ACHN (cell line): ENCODE results near the gene RASAL3.
"Not testable (repeated sequence)": the region's sequence is repeated elsewhere in the genome, so short reads cannot be mapped to it uniquely, and the experiment has no call there.

Experiments
- DNase-seq: peaks from one replicate; pipeline ENCODE4 v3.0.0-alpha.2; 2015
- in situ Hi-C: cut with HindIII; loops from 2 replicates; pipeline ENCODE4 v1.10.0; 2017; ENCODE audit warnings: low sequenced_read_pairs, low pct_ligation_motif_present, low pct_unique_long_range_greater_than_20kb

RASAL3 gene

DNA sequence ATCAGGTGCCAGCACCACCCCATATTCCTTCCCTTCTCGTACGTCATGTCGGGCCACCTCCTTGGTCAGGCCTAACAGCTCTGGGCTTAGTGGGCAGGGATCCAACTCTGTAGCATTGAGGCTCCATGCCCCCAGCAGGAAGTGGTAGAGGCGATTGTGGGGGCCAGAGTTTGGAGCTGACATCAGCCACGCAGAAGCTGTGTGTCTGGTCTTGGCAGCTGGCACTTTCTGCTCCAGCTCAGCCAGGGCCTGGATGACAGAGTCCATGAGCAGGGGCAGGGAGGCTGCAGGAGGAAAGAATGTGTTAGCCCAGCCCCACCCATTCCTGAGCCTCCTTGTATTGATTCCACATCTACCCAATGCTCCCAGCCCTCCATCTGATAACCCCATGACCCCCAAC, 12.0 kb upstream of the RASAL3 start:
- no peak for DNase-seq
- in situ Hi-C loops, result no loop called here

DNA sequence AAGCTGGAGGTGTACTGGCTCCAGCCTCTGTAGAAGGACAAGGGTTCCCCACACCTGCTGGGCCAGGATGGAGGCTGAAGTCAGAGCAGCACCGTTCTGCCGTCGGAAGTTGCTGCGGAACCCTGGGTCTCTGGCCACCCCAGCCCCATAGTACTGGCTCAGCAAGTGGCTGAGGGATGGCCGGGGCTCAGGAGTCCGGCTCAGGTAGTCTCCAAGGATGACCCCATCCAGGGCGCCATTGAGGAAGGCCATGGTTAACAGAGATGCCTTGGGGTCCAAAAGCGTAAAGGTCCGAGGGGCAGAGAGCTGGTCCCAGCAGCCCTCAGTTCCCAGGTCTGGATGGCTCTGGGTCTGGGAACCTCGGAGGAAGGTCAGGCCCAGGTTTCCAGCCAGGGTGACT, 11.3 kb upstream of the RASAL3 start:
- in situ Hi-C loops, result no loop called here
- DNase-seq, result no peak

DNA sequence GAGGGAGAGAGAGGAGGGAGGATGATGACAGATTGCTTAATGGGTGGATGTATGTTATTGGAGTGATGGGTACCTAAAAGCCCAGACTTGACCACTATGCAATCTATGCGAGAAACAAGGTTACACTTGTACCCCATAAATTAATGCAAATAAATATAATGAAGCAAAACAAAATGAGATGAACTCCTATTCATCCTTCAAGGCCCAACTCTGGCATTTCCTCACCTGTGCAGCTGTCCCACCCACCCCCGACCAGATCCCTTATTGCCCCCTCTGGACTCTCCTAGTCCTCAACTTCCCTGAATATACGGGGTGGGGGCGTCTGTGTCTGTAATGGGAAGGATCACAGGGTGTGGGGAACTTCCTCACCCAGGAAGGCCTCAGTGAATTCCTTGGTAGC, 10.8 kb upstream of the RASAL3 start:
- DNase-seq, result no peak
- in situ Hi-C loops, result no loop called here

DNA sequence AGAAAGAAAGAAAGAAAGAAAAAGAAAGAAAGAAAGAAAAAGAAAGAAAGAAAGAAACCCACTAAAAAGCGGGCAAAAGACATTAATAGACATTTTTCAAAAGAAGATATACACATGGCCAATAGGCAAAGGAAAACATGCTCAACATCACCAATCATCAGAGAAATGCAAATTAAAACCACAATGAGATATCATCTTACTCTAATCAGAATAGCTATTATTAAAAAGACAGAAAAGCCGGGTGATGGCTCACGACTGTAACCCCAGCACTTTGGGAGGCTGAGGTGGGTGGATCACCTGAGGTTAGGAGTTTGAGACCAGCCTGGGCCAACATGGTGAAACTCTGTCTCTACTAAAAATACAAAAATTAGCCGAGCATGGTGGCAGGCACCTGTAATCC, 9.5 kb upstream of the RASAL3 start:
- DNase-seq, in situ Hi-C loops: not testable (repeated sequence)

DNA sequence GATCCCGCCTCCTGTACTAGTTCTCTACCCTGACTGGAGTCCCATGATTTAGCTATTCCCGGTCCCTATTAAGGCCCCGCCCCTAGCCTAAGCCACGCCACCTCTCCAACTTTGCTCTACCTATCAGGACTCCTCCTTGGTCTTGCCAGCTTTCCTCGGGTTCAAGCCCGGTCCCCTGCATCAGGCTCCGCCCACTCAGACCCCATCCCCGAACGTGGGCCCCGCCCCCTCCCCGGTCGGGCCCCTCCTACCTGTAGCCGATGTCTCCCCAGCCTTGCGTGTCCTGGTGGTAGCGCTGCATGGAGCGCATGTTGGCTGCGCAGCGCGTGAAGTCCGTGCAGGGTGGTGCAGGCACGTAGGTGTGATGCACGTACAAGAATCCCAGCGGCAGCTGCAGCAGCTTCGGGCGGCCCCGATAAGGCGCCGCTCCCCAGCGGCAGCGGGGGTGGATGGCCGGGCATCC, 7.3 kb upstream of the RASAL3 start:
- DNase-seq, result no peak
- in situ Hi-C loops, result no loop called here

DNA sequence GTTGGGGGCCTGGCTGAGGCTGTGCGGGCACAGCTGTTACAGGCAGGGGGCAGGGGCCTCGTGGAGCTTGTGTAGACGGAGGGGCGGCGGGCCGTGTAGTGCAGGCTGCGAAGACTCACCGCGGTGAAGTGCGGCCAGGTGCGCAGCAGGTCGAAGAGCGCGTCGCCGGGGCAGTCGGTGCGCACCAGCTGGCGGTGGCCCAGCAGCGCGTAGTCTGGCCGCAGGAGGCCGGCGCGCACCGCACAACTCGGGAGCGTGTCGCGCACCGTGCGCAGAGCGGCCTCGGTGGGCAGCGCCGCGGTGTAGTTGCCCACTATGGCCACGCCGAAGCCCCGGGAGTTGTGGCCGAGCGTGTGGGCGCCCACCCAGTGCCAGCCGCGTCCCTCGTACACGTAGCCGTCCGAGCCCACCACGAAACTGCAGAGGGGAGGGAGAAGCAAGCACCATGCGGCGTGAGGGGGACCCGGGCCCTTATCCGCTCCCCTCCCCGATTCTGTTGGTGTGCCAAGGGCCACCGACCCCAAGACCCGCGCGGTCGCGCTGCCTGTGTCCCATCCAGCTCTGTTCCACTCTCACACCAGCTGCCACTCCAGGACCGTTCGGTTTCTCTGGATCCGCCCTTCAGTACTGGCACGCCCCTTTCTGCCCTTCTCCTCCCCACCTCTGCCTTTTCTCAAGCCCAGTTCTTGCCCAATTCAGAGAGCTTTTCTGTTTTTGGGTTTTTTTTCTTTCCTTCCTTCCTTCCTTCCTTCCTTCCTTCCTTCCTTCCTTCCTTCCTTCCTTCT, 5.4 kb upstream of the RASAL3 start:
- no peak for DNase-seq
- in situ Hi-C loops, result no loop called here

DNA sequence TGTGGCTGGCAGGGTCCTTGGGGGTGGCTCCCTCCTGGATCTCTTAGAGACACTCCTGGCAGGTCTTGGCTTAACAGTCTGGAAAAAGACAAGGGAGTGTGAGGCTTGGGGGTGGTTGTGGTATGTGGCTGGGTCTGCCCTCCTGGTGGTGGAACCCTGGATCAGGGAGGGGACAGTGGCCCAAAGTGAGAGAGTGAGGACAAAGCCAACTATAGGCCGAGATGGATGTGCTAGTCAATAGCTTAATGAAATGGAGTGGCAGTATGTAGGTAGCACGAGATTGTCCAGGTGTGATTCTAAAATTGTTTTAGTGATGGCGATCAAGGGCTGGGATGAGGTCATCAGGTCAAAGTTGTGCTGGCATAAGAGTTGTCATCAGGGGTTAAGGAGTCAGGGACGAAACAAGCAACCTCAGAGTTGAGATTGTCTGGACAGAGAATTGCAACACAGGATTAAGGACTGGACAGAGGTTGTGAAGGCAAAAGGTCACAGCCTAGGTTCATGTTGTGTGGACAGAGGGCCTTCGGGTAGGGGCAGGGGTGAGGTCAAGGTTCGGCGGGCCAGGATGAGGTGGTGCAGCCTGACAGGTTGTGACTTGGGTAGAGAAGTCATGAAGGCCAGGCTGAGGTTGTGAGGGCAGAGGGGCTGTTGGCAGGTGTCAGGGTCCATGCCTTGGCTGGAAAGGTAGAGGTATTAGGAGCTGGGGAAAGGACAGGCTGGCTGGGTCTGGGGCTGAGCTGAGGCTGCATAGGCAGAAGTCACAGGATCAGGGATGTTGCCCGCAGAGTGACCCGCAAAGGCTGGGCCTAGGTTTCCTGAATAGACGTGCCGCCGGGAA, 4.5 kb upstream of the RASAL3 start:
- DNase-seq, result no peak
- in situ Hi-C loops, result no loop called here

DNA sequence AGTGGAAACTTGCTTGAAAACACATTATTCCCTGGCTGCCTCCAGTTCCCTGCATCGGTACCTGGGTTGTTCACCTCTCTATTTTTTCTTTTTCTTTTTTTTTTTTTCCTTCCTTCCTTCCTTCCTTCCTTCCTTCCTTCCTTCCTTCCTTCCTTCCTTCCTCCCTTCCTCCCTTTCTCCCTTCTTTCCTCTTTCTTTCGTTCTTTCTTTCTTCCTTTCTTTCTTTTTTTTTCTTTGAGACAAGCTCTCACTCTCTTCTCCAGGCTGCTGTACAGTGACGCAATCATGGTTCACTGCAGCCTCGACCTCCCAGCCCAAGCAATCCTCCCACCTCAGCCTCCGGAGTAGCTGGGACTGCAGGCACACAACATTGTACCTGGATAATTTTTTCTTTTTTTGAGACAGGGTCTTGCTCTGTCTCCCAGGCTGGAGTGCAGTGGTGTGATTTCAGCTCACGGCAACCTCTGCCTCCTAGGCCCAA, 3.4 kb upstream of the RASAL3 start:
- no peak for DNase-seq
- in situ Hi-C loops, result no loop called here

DNA sequence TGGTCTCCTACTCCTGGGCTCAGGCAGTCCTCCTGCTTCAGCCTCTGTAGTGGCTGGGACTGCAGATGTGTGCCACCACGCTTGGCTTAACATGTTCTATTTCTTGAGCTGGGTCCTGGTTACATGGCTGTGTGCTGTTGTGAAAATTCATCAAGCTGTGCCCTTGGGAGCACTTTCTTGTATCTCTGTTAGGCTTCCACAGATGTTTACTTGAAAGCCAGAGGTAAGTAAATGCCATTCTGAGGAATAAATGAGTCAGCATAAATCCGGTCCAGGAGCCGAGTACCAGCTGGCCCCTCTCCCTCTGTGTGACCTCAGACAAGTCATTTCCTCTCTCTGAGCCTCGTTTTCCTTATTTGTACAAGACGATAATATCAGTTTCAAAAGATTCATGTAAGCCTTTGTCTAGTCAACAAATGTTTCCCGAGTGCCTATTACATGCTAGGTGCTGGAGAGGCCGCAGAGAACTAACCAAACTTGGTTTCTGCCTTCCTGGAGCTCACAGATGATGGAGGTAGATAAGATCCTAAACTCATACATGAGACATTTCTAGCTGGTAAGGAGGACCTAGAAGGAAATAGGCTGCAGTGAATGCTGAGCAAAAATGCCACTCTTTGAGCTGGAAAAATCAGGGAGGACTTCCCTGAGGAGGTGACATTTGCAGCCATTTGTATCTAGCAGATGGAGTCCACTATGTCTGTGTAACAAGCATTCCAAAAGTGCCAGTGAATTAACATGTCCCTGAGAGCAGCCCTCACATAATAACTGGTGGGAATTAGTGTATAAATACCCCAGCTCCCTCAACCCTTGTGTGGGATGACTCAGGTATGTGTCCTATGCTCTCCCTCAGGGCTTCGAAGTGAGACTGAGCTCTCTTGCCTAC, 2.7 kb upstream of the RASAL3 start:
- no peak for DNase-seq
- in situ Hi-C loops, result no loop called here

DNA sequence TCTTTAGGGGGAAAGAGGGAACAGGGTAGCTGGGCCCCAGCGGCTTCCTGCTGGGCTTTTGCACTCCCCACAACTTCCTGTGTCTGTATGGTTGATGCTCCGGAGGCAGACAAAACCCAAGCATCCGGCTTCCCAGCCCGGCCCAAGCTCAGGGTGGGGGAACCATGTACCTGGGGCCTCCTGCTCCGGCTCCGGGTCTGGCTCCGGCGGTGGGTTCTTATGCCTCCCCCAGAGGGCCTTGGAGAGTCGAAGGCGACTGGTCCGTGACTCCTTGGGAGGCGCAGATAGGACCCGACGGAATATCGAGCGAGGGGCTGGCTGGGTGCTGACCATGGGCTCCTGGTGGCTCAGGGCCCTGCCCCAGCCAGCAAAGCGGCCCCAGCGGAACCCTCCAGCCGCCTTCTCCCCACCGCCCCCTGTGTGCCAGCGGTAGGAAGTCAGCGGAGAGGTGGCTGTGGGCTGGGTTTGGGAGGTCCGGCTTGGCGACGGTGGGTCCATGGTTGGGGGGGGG, 428 bp downstream of the RASAL3 start:
- in situ Hi-C loops, result no loop called here

DNA sequence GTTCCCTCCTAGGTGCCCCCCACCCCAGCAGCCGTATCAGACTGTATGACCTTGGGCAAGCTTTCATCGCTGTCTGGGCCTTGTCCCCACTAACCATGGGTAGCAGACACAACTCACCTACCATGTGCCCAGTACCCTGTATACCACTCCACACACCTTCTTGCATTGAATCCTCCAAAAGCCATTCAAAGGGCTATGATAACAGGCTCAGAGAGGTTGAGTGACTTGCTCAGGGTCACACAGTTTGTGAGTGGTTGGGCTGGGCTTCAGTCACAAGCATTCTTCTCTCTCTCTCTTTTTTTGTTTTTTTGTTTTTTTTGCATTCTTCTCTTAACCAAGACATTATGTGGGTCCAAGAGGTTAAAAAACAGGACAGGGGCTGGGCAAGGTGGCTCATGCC, 2.6 kb downstream of the RASAL3 start:
- no peak for DNase-seq
- in situ Hi-C loops, result no loop called here

More for the DNA sequence above, 428 bp downstream of the RASAL3 start:
- DNase-seq, result no peak

DNA sequence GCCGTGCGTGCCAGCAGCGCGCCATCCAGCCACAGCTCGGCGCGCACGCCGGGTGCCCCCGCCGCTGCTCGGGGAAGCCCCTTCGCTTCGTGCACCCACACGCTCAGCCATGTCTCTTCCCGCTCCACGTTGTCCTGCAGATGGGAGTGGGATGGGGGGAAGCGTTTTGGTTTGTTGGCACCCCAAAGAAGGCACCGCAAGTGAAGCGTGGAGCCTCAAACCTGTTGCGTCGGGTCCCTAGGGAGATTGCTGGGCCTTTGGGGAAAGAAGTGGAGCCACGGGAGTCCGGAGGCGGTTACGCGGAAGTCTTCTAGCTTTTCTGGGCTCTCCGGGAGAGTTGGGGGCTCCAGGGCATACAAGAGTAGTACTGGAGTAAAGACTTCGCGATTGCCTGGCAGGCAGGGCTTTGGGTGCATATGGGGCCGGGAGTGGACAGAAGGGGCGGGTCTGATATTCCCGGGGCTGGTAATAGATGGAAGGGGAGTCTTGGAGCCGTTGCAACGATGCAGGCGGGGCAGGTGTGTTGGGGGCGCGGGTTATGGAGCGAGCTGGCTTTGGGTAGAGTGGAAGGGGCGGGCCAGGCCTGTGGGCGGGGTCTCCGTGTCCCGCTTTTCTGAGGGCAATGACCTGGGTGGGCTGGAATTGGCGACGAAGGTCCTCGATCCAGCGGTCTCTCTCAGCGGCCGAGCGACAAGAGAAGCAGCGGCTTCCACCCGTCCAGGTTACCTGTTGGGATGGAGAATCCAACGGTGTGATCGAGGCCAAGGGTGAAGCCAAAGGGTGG, 6.5 kb downstream of the RASAL3 start:
- DNase-seq, result no peak
- in situ Hi-C loops, result no loop called here

DNA sequence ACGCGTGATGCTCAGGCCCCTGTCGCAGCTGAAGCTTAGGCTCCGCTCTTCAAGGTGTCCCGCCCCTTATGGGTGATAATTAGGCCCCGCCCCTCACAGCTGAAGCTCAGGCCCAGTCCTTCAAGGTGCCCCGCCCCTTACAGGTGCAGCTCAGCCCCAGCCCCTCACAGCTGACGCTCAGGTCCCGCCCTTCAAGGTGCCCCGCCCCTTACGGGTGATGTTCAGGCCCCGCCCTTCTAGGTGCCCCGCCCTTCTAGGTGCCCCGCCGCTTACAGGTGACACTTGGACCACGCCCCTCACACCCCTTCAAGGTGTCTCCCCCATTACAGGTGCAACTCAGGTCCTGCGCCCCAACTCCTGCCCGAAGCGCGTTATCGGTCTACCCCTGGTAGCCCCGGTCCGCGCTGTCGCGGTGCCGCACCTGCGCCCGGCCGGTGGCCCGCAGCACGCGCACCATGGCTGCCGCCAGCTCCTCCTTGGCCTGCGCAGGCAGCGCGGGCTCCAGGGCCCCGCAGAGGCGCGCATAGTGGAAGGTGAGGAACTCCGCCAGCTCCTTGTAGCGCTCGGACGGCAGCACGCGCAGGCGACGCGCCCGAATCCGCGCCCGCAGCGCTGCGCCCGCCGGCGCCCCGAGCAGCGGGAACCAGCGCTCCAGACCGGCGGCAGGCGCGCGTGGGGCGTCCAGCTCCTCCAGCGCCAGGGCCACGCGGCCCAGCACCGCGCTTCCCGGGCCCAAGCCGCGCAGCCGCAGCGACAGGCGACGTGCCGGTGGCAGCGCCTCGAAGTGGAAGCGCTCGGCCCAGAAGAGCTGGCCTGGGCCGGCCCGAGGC, 7.3 kb downstream of the RASAL3 start:
- in situ Hi-C loops, result no loop called here
- DNase-seq, result no peak

DNA sequence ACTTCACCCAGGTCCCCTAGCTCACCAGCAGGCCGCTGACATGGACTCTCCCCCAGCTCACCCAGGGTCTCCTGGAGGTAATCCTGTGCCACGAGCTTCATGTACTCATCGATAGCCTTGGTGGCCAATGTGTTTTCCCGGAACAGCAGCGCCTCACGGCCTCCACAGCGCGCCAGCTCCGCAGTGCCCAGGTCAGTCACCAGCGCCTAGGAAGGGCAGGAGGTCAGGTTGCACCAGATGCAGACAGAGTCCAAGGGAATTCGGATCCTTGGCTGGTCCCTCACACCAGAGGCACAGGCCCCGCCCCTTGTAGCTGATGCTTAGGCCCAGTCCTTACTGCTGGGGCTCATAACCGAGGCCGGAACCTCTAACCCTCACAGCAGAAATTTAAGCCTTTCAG, 7.9 kb downstream of the RASAL3 start:
- in situ Hi-C loops, result no loop called here
- DNase-seq, result no peak

DNA sequence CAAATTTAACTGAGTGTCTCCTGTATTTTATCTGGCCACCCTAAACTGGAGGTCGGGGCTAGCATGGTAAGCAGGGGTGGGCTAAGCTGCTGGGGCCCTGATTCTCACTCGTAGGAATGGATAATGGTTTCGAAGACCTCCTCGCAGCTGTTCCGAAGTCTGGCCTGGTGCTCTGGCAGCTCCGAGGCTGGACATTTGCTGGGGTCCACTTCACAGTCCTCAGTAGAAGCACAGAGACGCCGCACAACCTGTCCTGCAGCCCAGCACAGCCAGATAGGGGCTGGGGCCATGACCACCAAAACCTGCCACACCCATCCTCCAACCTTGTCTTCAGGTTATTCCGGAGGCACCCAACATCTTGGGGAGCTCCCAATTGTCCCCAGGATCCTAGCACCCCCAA, 8.3 kb downstream of the RASAL3 start:
- DNase-seq, result no peak
- in situ Hi-C loops, result no loop called here

DNA sequence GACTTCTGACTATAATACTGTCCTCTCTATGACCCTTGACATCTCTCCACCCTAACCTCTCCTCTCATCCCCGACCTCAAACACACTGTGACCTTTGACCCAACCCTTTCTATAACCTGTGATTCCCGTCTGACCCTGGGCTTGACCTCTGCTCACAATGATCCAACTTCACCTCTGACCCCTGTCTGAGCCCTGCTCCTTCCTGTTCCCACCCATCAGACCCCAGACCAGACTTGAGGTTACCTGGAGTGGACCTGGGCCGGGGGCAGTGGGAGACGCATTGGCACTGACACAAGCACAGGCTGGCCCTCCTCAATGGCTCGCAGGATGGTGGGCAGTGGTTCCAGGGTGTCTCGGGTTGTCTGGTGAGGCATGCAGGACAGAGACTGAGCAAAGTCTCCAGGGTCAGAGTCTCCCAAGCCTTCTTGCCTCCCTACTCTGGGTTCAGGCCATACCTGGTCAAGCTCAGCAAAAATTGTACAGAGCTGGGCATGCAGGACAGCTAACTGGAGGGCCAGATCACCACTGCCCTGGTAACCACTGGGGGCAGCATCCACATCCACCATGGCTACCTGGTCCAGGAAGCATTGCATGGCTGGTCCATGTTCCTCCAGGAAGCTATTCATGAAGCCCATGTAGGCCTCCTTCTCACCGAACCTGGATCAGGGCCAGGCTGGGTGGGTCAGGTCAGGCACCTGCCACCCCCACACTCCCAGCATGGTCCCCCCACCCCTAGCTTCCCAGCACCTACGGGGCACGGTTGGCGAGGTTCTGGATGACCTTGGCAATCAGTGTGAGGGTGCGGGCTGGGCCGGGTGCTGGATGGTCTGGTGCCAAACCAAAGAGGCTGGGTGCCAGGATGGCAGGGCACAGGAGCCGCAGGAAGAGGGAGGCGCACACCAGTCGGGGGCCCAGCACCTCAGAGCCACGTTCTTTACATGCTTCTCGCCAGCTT, 10.2 kb downstream of the RASAL3 start:
- peak; percentile 4 for DNase-seq
- in situ Hi-C loops, result no loop called here
